Neuron (in vitro differentiated cells): ENCODE results near the gene MED12.
A peak's percentile ranks its signal among the peaks of the same experiment; 100 is the strongest.

ENCODE experiments used
- H2AFZ ChIP-seq: one replicate; pipeline ENCODE4 v1.6.1; 2013; ENCODE audit warnings: low read depth, mild to moderate bottlenecking, inconsistent platforms, low read length, moderate library complexity
- H3K27me3 ChIP-seq: one replicate; pipeline ENCODE4 v1.6.1; 2013; ENCODE audit warnings: low read length; ENCODE audit not compliant: insufficient read depth
- H3K36me3 ChIP-seq: one replicate; pipeline ENCODE4 v1.6.1; 2013; ENCODE audit warnings: low read length; ENCODE audit not compliant: insufficient read depth
- H3K4me1 ChIP-seq: one replicate; pipeline ENCODE4 v1.6.1; 2013; ENCODE audit warnings: low read length; ENCODE audit not compliant: insufficient read depth
- H3K4me3 ChIP-seq: 2 replicates; pipeline ENCODE4 v1.5.1; 2013; ENCODE audit warnings: mild to moderate bottlenecking, low read length, moderate library complexity
- H3K9me3 ChIP-seq: one replicate; pipeline ENCODE4 v1.6.1; 2013; ENCODE audit warnings: low read length

MED12 gene

GRCh38 chrX:71117358-71117757 is 1.0 kb upstream of the MED12 start:
- peaks cover 16% of the 10 kb centered on the region for H3K36me3 ChIP-seq
- no peak overlapping the region for H2AFZ ChIP-seq
- no peaks in the 10 kb centered on the region for H3K9me3 ChIP-seq
- H3K4me1 ChIP-seq: peaks cover 4% of the 10 kb centered on the region
- H3K4me3 ChIP-seq: peak overlapping the region; percentile 65
- H3K27me3 ChIP-seq: no peaks in the 10 kb centered on the region

GRCh38 chrX:71118985-71119535 is 664 bp downstream of the MED12 start:
- peak overlapping the region; percentile 65 for H3K4me3 ChIP-seq
- H3K4me1 ChIP-seq: peaks cover 4% of the 10 kb centered on the region
- no peak overlapping the region for H2AFZ ChIP-seq
- H3K36me3 ChIP-seq: peaks cover 27% of the 10 kb centered on the region
- H3K27me3 ChIP-seq: no peaks in the 10 kb centered on the region
- H3K9me3 ChIP-seq: no peaks in the 10 kb centered on the region

- Histone ChIP-seq H3K9me3 (no peaks in the 10 kb centered on the region), H3K4me1 (peaks cover 7% of the 10 kb centered on the region), H3K36me3 (peaks cover 55% of the 10 kb centered on the region), H3K4me3 (no peak overlapping the region), H3K27me3 (no peaks in the 10 kb centered on the region), H2AFZ (no peak overlapping the region)
Measured at GRCh38 chrX:71128166-71128833, 9.9 kb downstream of the MED12 start.

- no peaks in the 10 kb centered on the region for H3K27me3 ChIP-seq
- no peak overlapping the region for H2AFZ ChIP-seq
- H3K4me3 ChIP-seq: no peak overlapping the region
- H3K36me3 ChIP-seq: peaks cover 53% of the 10 kb centered on the region
- H3K4me1 ChIP-seq: peaks cover 7% of the 10 kb centered on the region
- no peaks in the 10 kb centered on the region for H3K9me3 ChIP-seq
Measured at GRCh38 chrX:71128915-71129765, 10.7 kb downstream of the MED12 start.

- Histone ChIP-seq H3K4me1 (peaks cover 7% of the 10 kb centered on the region), H2AFZ (no peak overlapping the region), H3K27me3 (no peaks in the 10 kb centered on the region), H3K4me3 (no peak overlapping the region), H3K36me3 (peaks cover 54% of the 10 kb centered on the region), H3K9me3 (no peaks in the 10 kb centered on the region)
Measured at GRCh38 chrX:71131510-71131909, 13.1 kb downstream of the MED12 start.

- Histone ChIP-seq H3K27me3 (no peaks in the 10 kb centered on the region), H3K36me3 (peaks cover 35% of the 10 kb centered on the region), H3K4me3 (no peak overlapping the region), H2AFZ (no peak overlapping the region), H3K9me3 (no peaks in the 10 kb centered on the region), H3K4me1 (peaks cover 7% of the 10 kb centered on the region)
Measured at GRCh38 chrX:71140440-71140839, 22.0 kb downstream of the MED12 start.

- H3K4me1 ChIP-seq: peaks cover 19% of the 10 kb centered on the region
- peaks cover 11% of the 10 kb centered on the region for H3K36me3 ChIP-seq
- H2AFZ ChIP-seq: no peak overlapping the region
- H3K4me3 ChIP-seq: no peak overlapping the region
- no peaks in the 10 kb centered on the region for H3K9me3 ChIP-seq
- no peaks in the 10 kb centered on the region for H3K27me3 ChIP-seq
Measured at GRCh38 chrX:71143508-71143907, 25.1 kb downstream of the MED12 start.

GRCh38 chrX:71144651-71145050 is 26.3 kb downstream of the MED12 start, which contains the start of gene NLGN3:
Gene NLGN3 (plus strand): TSS chrX:71144841. CDS start chrX:71147750, 2,909 bp downstream.
- Histone ChIP-seq H3K27me3 (no peaks in the 10 kb centered on the region), H3K9me3 (no peaks in the 10 kb centered on the region), H3K4me3 (peak within 1 kb of the TSS; percentile 53), H3K36me3 (peaks cover 3% of the 10 kb centered on the region), H3K4me1 (peaks cover 19% of the 10 kb centered on the region), H2AFZ (no peak within 1 kb of the TSS)

GRCh38 chrX:71147496-71148277 is 29.3 kb downstream of the MED12 start:
- Histone ChIP-seq H3K36me3 (no peaks in the 10 kb centered on the region), H3K4me1 (peaks cover 19% of the 10 kb centered on the region), H3K27me3 (no peaks in the 10 kb centered on the region), H2AFZ (no peak overlapping the region), H3K4me3 (no peak overlapping the region), H3K9me3 (no peaks in the 10 kb centered on the region)

- no peaks in the 10 kb centered on the region for H3K36me3 ChIP-seq
- no peaks in the 10 kb centered on the region for H3K9me3 ChIP-seq
- H3K4me1 ChIP-seq: peaks cover 19% of the 10 kb centered on the region
- no peak overlapping the region for H2AFZ ChIP-seq
- no peak overlapping the region for H3K4me3 ChIP-seq
- H3K27me3 ChIP-seq: no peaks in the 10 kb centered on the region
Measured at GRCh38 chrX:71148278-71148663, 29.9 kb downstream of the MED12 start.

- no peaks in the 10 kb centered on the region for H3K9me3 ChIP-seq
- no peak overlapping the region for H2AFZ ChIP-seq
- H3K36me3 ChIP-seq: no peaks in the 10 kb centered on the region
- H3K27me3 ChIP-seq: no peaks in the 10 kb centered on the region
- no peak overlapping the region for H3K4me3 ChIP-seq
- H3K4me1 ChIP-seq: peaks cover 9% of the 10 kb centered on the region
Measured at GRCh38 chrX:71151366-71151765, 33.0 kb downstream of the MED12 start.

- no peak overlapping the region for H3K4me3 ChIP-seq
- H3K27me3 ChIP-seq: no peaks in the 10 kb centered on the region
- no peaks in the 10 kb centered on the region for H3K9me3 ChIP-seq
- no peaks in the 10 kb centered on the region for H3K4me1 ChIP-seq
- H2AFZ ChIP-seq: no peak overlapping the region
- H3K36me3 ChIP-seq: no peaks in the 10 kb centered on the region
Measured at GRCh38 chrX:71154196-71154595, 35.8 kb downstream of the MED12 start.

- Histone ChIP-seq H2AFZ (no peak overlapping the region), H3K36me3 (no peaks in the 10 kb centered on the region), H3K27me3 (no peaks in the 10 kb centered on the region), H3K9me3 (no peaks in the 10 kb centered on the region), H3K4me3 (no peak overlapping the region), H3K4me1 (no peaks in the 10 kb centered on the region)
Measured at GRCh38 chrX:71154641-71155040, 36.2 kb downstream of the MED12 start.
